Measurements from ENCODE around the gene EFCAB5.

DNA sequence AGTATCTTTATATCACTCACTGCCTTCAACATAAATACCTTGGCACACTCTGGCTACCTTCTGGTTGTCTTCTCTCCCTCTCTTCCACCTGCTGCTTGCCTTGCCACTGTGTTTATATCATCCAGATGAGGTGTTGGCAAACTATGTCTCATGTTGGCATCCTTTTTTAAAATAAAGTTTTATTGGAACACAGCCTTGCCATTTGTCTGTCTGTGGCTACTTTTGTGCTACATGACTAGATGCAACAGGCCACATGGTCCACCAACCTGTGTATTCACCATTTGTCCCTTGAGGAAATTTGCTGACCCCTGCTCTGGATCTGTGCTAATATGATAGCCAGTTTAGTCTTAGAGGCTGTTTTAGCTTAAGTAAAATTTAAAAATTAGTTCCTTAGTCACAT lies 212.0 kb downstream of the EFCAB5 start:
- TF ChIP-seq, protein P1, sequence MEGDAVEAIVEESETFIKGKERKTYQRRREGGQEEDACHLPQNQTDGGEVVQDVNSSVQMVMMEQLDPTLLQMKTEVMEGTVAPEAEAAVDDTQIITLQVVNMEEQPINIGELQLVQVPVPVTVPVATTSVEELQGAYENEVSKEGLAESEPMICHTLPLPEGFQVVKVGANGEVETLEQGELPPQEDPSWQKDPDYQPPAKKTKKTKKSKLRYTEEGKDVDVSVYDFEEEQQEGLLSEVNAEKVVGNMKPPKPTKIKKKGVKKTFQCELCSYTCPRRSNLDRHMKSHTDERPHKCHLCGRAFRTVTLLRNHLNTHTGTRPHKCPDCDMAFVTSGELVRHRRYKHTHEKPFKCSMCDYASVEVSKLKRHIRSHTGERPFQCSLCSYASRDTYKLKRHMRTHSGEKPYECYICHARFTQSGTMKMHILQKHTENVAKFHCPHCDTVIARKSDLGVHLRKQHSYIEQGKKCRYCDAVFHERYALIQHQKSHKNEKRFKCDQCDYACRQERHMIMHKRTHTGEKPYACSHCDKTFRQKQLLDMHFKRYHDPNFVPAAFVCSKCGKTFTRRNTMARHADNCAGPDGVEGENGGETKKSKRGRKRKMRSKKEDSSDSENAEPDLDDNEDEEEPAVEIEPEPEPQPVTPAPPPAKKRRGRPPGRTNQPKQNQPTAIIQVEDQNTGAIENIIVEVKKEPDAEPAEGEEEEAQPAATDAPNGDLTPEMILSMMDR (IDR thresholded peaks at IDR 0.05; ENCODE audit: borderline replicate concordance, extremely low read depth, low read length, poor library complexity, severe bottlenecking), result no peak
- no peak for TF ChIP-seq EZH2 (IDR thresholded peaks at IDR 0.05; ENCODE audit: borderline replicate concordance, low read depth, low read length, severe bottlenecking)

Data from DND-41 (cell line).